ENCODE results near the gene PIGBOS1. TPM values are rescaled to one million over a fixed set of nuclear protein-coding genes. Genes with fewer than 3 reads are reported as not detected.

PIGBOS1 gene
- total and polyA plus RNA-seq, 9 of the 15 experiments (the other 6 are each of a cell fraction or from before 2014, with no cell fraction given), result 25.2 to 76.2 (median 46.0) TPM

GRCh38 chr15:55334371-55334770, 15.4 kb upstream of the PIGBOS1 start (continued):
- TF ChIP-seq, protein P1, sequence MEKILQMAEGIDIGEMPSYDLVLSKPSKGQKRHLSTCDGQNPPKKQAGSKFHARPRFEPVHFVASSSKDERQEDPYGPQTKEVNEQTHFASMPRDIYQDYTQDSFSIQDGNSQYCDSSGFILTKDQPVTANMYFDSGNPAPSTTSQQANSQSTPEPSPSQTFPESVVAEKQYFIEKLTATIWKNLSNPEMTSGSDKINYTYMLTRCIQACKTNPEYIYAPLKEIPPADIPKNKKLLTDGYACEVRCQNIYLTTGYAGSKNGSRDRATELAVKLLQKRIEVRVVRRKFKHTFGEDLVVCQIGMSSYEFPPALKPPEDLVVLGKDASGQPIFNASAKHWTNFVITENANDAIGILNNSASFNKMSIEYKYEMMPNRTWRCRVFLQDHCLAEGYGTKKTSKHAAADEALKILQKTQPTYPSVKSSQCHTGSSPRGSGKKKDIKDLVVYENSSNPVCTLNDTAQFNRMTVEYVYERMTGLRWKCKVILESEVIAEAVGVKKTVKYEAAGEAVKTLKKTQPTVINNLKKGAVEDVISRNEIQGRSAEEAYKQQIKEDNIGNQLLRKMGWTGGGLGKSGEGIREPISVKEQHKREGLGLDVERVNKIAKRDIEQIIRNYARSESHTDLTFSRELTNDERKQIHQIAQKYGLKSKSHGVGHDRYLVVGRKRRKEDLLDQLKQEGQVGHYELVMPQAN (IDR thresholded peaks at IDR 0.05; ENCODE audit: borderline replicate concordance), result no peak
- no peak for TF ChIP-seq HMGXB4 (CRISPR knock-in tag; IDR thresholded peaks at IDR 0.05)
- TF ChIP-seq ZBTB7A (IDR thresholded peaks at IDR 0.05; ENCODE audit: borderline replicate concordance, control insufficient read depth, low read depth, low read length), result no peak
- TF ChIP-seq PTBP1 (IDR thresholded peaks at IDR 0.05; ENCODE audit: low read depth, low read length), result no peak
- no peak for TF ChIP-seq ZNF217 (CRISPR knock-in tag; IDR thresholded peaks at IDR 0.05)
- no peak for TF ChIP-seq ZNF77 (CRISPR knock-in tag; IDR thresholded peaks at IDR 0.05)

- no peaks in the 10 kb centered on the region for H3K9me1 ChIP-seq (ENCODE audit: control insufficient read depth, insufficient read depth, low read length)
- H2AFZ ChIP-seq (ENCODE audit: low read depth, low read length), result no peak overlapping the region
- DNase-seq (ENCODE audit: extremely low read depth in 1 of 4, low spot score in 3 of 4) (no peak), FAIRE-seq (no peak), ATAC-seq (no peak)
- intact Hi-C loops (cut with micrococcal nuclease), result no loop called here
- no peak overlapping the region for H3K27ac ChIP-seq (ENCODE audit: extremely low read depth, low read depth, low read length)
- WGBS (ENCODE audit: insufficient coverage, low coverage, missing lambda C conversion rate), result 68% methylated on average over 1 of the region's 1 CpG
- no peaks in the 10 kb centered on the region for H3K9me3 ChIP-seq (replicated peaks; ENCODE audit: control insufficient read depth, insufficient read depth, low read depth, low read length)
- H3K4me1 ChIP-seq (replicated peaks in 1 of 2; ENCODE audit: control insufficient read depth in 2 of 2, insufficient read depth in 2 of 2, low read length in 2 of 2), result no peaks in the 10 kb centered on the region
- H3K79me2 ChIP-seq (ENCODE audit: control insufficient read depth, insufficient read depth, low read length), result no peaks in the 10 kb centered on the region
- in situ Hi-C loops (cut with MboI), result no loop called here
- H4K20me1 ChIP-seq (replicated peaks; ENCODE audit: control insufficient read depth, insufficient read depth, low read length), result no peaks in the 10 kb centered on the region
- BruUV-seq (replicated peaks), result no TSS peak
- no peaks in the 10 kb centered on the region for H3K27me3 ChIP-seq (ENCODE audit: control insufficient read depth in 2 of 2, insufficient read depth in 2 of 2, low read length in 2 of 2)
- H3K9ac ChIP-seq (ENCODE audit: insufficient read depth in 1 of 2, low read depth in 2 of 2, low read length in 2 of 2), result no peak overlapping the region
- ChIA-PET POLR2A (interaction anchor here (1.4 kb wide), 1 partner anchor 8 kb away, joined by 6 read pairs; the partner anchor contains the start of genes PIGB and PIGBOS1), CTCF (ENCODE audit: low intra/inter-chr PET ratio) (no interaction called here)
- no peak overlapping the region for H3K4me3 ChIP-seq
- H3K4me2 ChIP-seq (ENCODE audit: insufficient read depth, low read length), result no peak overlapping the region
- peaks cover 23% of the 10 kb centered on the region for H3K36me3 ChIP-seq (ENCODE audit: control insufficient read depth, insufficient read depth, low read length)
- TF ChIP-seq TFAM (CRISPR knock-in tag; conservative IDR thresholded peaks at IDR 0.05), result no peak
- TF ChIP-seq, protein P2, sequence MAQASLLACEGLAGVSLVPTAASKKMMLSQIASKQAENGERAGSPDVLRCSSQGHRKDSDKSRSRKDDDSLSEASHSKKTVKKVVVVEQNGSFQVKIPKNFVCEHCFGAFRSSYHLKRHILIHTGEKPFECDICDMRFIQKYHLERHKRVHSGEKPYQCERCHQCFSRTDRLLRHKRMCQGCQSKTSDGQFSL (CRISPR knock-in tag; IDR thresholded peaks at IDR 0.05), result no peak
- TF ChIP-seq, protein P2 (tag; IDR thresholded peaks at IDR 0.05), result no peak
- no peak for TF ChIP-seq TBL1XR1 (IDR thresholded peaks at IDR 0.05; ENCODE audit: low read length in 2 of 2)
- no peak for TF ChIP-seq MCM5 (IDR thresholded peaks at IDR 0.05; ENCODE audit: low read depth)
- TF ChIP-seq, protein P3, sequence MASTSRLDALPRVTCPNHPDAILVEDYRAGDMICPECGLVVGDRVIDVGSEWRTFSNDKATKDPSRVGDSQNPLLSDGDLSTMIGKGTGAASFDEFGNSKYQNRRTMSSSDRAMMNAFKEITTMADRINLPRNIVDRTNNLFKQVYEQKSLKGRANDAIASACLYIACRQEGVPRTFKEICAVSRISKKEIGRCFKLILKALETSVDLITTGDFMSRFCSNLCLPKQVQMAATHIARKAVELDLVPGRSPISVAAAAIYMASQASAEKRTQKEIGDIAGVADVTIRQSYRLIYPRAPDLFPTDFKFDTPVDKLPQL (IDR thresholded peaks at IDR 0.05; ENCODE audit: extremely low read depth, insufficient read length), result no peak
- no peak for TF ChIP-seq ZNF699 (CRISPR knock-in tag; IDR thresholded peaks at IDR 0.05; ENCODE audit: insufficient replicate concordance)
- no peak for TF ChIP-seq DNMT1 (IDR thresholded peaks at IDR 0.05)
- no peak for TF ChIP-seq SREBF1 (IDR thresholded peaks at IDR 0.05; ENCODE audit: borderline replicate concordance, low read depth, low read length)
- TF ChIP-seq STAT5A (IDR thresholded peaks at IDR 0.05; ENCODE audit: borderline replicate concordance, low read length), result no peak
These were observed 8.5 kb upstream of the PIGBOS1 start for GRCh38 chr15:55327387-55327786.
